GM19240 (cell line): ENCODE measurements around the gene ARMH1.

Source experiments
- DNase-seq: peaks from one replicate; pipeline ENCODE4 v3.0.0; 2011; ENCODE audit warnings: low spot score; ENCODE audit not compliant: insufficient read length

The ARMH1 gene

GRCh38 chr1:44644806-44645205, 29.7 kb upstream of the ARMH1 start:
- DNase-seq, result no peak

- DNase-seq, result no peak
These were observed 28.9 kb upstream of the ARMH1 start for GRCh38 chr1:44645476-44646244.

GRCh38 chr1:44646261-44647110, 28.0 kb upstream of the ARMH1 start:
- no peak for DNase-seq

GRCh38 chr1:44647896-44648295, 26.6 kb upstream of the ARMH1 start:
- DNase-seq, result no peak

- no peak for DNase-seq
These were observed 25.8 kb upstream of the ARMH1 start for GRCh38 chr1:44648529-44649250.

- DNase-seq, result no peak
These were observed 24.7 kb upstream of the ARMH1 start for GRCh38 chr1:44649788-44650158.

- DNase-seq, result no peak
These were observed 24.2 kb upstream of the ARMH1 start for GRCh38 chr1:44650159-44650831.

GRCh38 chr1:44651069-44651468, 23.4 kb upstream of the ARMH1 start:
- no peak for DNase-seq

- peak; percentile 89 for DNase-seq
These were observed 21.9 kb upstream of the ARMH1 start for GRCh38 chr1:44652445-44653106.

- no peak for DNase-seq
These were observed 21.2 kb upstream of the ARMH1 start for GRCh38 chr1:44653107-44653964.

GRCh38 chr1:44654621-44655187, 19.8 kb upstream of the ARMH1 start:
- no peak for DNase-seq

- DNase-seq, result no peak
These were observed 18.9 kb upstream of the ARMH1 start for GRCh38 chr1:44655609-44656008.

GRCh38 chr1:44659566-44659965, 14.9 kb upstream of the ARMH1 start:
- no peak for DNase-seq

- DNase-seq, result no peak
These were observed 14.3 kb upstream of the ARMH1 start for GRCh38 chr1:44660176-44660575.

GRCh38 chr1:44661781-44662682, 12.5 kb upstream of the ARMH1 start:
- DNase-seq, result no peak

- no peak for DNase-seq
These were observed 11.9 kb upstream of the ARMH1 start for GRCh38 chr1:44662683-44663030.

GRCh38 chr1:44663417-44663816, 11.1 kb upstream of the ARMH1 start:
- DNase-seq, result no peak

GRCh38 chr1:44664730-44665370, 9.7 kb upstream of the ARMH1 start:
- DNase-seq, result no peak
